Measurements from ENCODE around the gene FCHSD1. TPM values are rescaled to one million over a fixed set of nuclear protein-coding genes. Genes with fewer than 3 reads are reported as not detected.

Gene FCHSD1
- total and polyA plus RNA-seq, 2 of the 4 experiments (the other 2 are of a cell fraction), result 33.2 to 62.1 TPM

DNA sequence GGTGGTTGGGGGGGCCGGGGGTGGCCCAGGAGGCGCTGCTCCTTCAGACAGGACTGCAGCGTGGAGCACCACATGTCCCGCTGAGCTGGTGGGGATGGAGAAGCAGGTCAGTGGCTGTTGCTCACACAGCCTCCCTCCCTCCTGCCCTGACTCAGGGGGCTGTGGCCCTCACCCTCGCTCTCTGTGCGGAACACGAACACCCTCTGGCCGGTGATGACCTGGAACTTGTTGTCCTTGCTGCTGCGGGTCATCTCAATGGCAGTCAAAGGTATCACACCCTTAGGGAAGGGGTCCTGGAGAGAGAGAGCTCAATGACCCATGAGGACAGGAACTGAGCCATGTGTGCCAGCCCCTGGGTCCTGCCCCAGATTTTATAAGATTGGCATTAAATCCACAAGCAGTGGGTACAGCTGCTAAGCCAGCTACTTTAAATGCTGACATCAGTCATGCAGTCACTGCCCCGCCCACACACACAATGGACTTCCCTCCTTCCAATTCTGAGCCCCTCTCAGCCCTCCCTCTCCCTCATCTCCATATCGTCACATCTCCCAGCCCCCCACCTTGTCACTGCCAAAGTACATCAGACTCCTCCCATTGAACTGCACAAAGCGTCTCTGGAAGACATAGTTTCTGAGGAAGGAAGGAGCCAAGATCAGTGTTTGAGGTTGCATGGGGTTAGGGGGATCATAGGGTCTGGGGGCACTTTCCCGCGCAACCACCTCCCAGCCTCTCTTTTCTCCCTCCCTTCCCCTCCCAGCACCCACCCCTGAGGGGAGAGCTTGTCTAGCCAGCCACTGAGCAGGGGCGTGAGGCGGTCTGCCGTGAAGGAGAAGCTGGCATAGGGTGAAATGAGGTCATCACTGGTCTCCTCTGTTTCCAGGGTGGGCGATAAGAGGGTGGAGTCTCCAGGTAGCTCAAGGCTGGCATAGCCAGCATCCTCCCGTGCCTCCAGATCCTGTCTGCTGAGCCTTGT is 21.9 kb upstream of the FCHSD1 start (continued):
- no peak for TF ChIP-seq RFX5 (IDR thresholded peaks at IDR 0.05; ENCODE audit: low read depth, low read length)

DNA sequence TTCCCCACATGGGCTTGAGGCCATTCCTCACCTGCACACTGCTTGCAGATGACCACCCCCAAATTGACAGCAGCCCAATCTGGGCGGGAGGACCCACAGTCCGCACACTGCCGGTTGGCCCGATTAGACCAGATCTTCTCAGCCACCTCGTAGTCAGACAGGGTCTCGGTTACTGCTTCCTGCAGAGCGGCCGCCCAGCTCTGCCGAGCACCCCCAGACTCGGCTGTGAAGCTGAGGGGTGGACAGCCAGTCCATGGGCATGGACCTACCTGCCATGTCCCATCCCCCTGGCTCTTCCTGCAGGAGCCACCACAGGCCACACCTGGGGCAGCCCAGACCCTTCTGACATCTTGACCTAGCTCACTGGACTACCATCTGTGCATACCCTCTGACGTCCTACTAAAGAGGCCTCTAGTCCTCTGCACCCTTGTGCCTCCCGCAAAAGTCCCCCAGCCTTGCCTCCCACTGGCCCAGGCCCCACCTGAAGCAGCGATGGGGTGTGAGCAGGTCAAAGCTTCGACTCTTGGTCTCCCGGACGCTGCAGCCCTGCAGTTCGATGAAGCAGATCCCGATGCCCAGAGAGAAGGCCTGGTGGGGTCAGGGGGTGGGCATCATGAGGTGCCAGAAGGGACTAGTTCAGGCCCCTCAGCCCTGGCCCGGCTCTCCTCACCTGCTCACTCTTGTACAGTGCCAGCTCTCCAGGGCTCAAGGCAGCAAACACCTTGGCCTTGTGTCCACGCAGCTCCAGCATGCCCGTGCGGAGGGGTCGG is 21.0 kb upstream of the FCHSD1 start:
- Histone ChIP-seq H3K9me1 (ENCODE audit: insufficient read depth, low read length) (no peaks in the 10 kb centered on the region; the same call in 1 of the 2 replicates), H2AK5ac (ENCODE audit: low read depth, low read length) (no peak overlapping the region), H3K79me1 (ENCODE audit: low read depth in 1 of 2, low read length in 2 of 2) (no peaks in the 10 kb centered on the region), H3K9me3 (ENCODE audit: control insufficient read depth, insufficient read depth, low read length) (no peaks in the 10 kb centered on the region), H2AFZ (replicated peaks; ENCODE audit: low read length, poor library complexity) (no peak overlapping the region), H3K56ac (ENCODE audit: extremely low read depth, insufficient read depth, low read length) (no peak overlapping the region), H4K8ac (ENCODE audit: low read depth in 2 of 2, low read length in 2 of 2) (no peak overlapping the region), H3K4me2 (ENCODE audit: low read depth, low read length) (no peak overlapping the region), H2BK20ac (ENCODE audit: low read depth, low read length) (no peak overlapping the region), H3K27ac (ENCODE audit: insufficient read depth, low read length) (no peak overlapping the region), H3K27me3 (ENCODE audit: control insufficient read depth, insufficient read depth, low read length) (no peaks in the 10 kb centered on the region), H2BK120ac (ENCODE audit: low read depth, low read length) (no peak overlapping the region), H3K36me3 (ENCODE audit: control insufficient read depth, insufficient read depth, low read length) (peaks cover 19% of the 10 kb centered on the region), H3K4ac (ENCODE audit: low read depth, low read length) (no peak overlapping the region), H4K20me1 (ENCODE audit: insufficient read depth, low read length) (no peaks in the 10 kb centered on the region), H3K14ac (replicated peaks; ENCODE audit: low read depth, low read length) (no peak overlapping the region), H3K4me3 (ENCODE audit: insufficient read depth, low read depth, low read length) (no peak overlapping the region), H3K9ac (ENCODE audit: low read depth, low read length) (no peak overlapping the region), H4K5ac (ENCODE audit: low read depth, low read length) (no peak overlapping the region), H3K18ac (ENCODE audit: low read depth, low read length) (no peak overlapping the region), H2BK15ac (ENCODE audit: low read depth, low read length) (no peak overlapping the region), H3K4me1 (ENCODE audit: control insufficient read depth, insufficient read depth, low read length) (no peaks in the 10 kb centered on the region), H2AK9ac (replicated peaks; ENCODE audit: low read depth, low read length, poor library complexity) (no peak overlapping the region), H2BK5ac (ENCODE audit: low read depth, low read length, poor library complexity, severe bottlenecking) (no peak overlapping the region), H4K91ac (ENCODE audit: insufficient read depth, low read depth, low read length) (no peak overlapping the region), H3K23ac (ENCODE audit: low read depth, low read length) (no peak overlapping the region)
- TF ChIP-seq CHD1 (IDR thresholded peaks at IDR 0.05; ENCODE audit: low read depth, low read length), result no peak
- TF ChIP-seq CEBPB (IDR thresholded peaks at IDR 0.05; ENCODE audit: low read depth, low read length), result no peak
- TF ChIP-seq, protein P1, sequence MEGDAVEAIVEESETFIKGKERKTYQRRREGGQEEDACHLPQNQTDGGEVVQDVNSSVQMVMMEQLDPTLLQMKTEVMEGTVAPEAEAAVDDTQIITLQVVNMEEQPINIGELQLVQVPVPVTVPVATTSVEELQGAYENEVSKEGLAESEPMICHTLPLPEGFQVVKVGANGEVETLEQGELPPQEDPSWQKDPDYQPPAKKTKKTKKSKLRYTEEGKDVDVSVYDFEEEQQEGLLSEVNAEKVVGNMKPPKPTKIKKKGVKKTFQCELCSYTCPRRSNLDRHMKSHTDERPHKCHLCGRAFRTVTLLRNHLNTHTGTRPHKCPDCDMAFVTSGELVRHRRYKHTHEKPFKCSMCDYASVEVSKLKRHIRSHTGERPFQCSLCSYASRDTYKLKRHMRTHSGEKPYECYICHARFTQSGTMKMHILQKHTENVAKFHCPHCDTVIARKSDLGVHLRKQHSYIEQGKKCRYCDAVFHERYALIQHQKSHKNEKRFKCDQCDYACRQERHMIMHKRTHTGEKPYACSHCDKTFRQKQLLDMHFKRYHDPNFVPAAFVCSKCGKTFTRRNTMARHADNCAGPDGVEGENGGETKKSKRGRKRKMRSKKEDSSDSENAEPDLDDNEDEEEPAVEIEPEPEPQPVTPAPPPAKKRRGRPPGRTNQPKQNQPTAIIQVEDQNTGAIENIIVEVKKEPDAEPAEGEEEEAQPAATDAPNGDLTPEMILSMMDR (conservative IDR thresholded peaks at IDR 0.05; ENCODE audit: low read depth, low read length), result no peak
- TF ChIP-seq MAZ (IDR thresholded peaks at IDR 0.05; ENCODE audit: borderline replicate concordance, low read depth, low read length), result no peak
- CTCF ChIA-PET, result interaction anchor here (0.6 kb wide), 1 partner anchor 17 kb away, joined by 3 read pairs; no protein-coding TSS in a partner anchor
- BruUV-seq (replicated peaks), result no TSS peak
- POLR2A ChIA-PET (ENCODE audit: unreplicated experiment), result no interaction called here
- WGBS, 2 experiments (ENCODE audit: extremely low coverage in 2 of 2, insufficient read length in 1 of 2), result 96% methylated on average over 11 of the region's 23 CpGs; no CpG with 5 or more reads in 1 of the 2 experiments
- DNase-seq (no peak), ATAC-seq (ENCODE audit: low read depth) (no peak)
- in situ Hi-C loops (cut with MboI; ENCODE audit: low sequenced_read_pairs) (no loop called here), dilution Hi-C loops (cut with HindIII; ENCODE audit: low sequenced_read_pairs, unreplicated experiment) (no loop called here), intact Hi-C loops (cut with micrococcal nuclease) (no loop called here)

Measured in IMR-90 (cell line).